Mesodermal cell (in vitro differentiated cells): ENCODE results near the gene TRAK1.

Experiments used
- H3K27ac ChIP-seq: 2 replicates; pipeline ENCODE4 v1.7.0; 2013; ENCODE audit warnings: mild to moderate bottlenecking, low read depth, low read length, moderate library complexity; ENCODE audit not compliant: severe bottlenecking
- H3K36me3 ChIP-seq: 2 replicates; pipeline ENCODE4 v1.7.1; 2013; ENCODE audit warnings: mild to moderate bottlenecking, low read length, moderate library complexity; ENCODE audit not compliant: control insufficient read depth, insufficient read depth
- H3K4me1 ChIP-seq: one replicate; pipeline ENCODE4 v1.7.1; 2013; ENCODE audit warnings: mild to moderate bottlenecking, low read length; ENCODE audit not compliant: insufficient read depth, control insufficient read depth, poor library complexity, severe bottlenecking
- H3K4me3 ChIP-seq: 2 replicates; pipeline ENCODE4 v1.7.0; 2013; ENCODE audit warnings: low read length, control low read depth, mild to moderate bottlenecking; ENCODE audit not compliant: insufficient read depth, poor library complexity, severe bottlenecking; ENCODE audit errors: extremely low read depth
- H3K9me3 ChIP-seq: 2 replicates; pipeline ENCODE4 v1.7.1; 2013; ENCODE audit warnings: mild to moderate bottlenecking, low read length, moderate library complexity; ENCODE audit not compliant: control insufficient read depth
- WGBS, 2 experiments: methylation state at CpG; one replicate each; pipeline ENCODE4 v1.1.5; 2013; ENCODE audit warnings: missing lambda C conversion rate in 2 of 2; ENCODE audit not compliant: insufficient coverage in 2 of 2; 5-methylcytosine and 5-hydroxymethylcytosine counted together

The TRAK1 gene

DNA sequence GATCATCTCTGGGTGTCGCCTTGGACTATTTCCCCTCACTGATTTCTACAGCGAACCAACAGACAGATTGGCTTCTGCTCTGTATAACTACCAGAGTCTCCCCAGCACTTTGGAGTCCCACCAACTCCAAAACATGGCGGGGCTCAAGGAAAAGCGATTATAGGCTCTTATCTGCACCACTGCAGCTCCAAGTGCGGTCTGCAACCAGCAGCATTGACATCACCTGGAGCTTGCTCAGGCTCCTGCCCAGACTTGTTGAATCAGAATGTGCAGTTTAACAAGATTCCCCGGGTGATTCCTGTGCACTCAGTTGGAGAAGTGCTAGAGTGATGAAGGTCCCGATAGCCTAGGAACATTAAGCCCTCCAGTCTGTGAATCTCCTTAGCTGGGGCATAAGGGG is 165.8 kb downstream of the TRAK1 start:
- Histone ChIP-seq H3K36me3 (no peaks in the 10 kb centered on the region), H3K9me3 (no peaks in the 10 kb centered on the region), H3K4me3 (no peak overlapping the region), H3K27ac (no peak overlapping the region), H3K4me1 (peaks cover 6% of the 10 kb centered on the region)
- WGBS, 2 experiments, result 77 to 82% methylated on average over 5 to 6 of the region's 7 CpGs

DNA sequence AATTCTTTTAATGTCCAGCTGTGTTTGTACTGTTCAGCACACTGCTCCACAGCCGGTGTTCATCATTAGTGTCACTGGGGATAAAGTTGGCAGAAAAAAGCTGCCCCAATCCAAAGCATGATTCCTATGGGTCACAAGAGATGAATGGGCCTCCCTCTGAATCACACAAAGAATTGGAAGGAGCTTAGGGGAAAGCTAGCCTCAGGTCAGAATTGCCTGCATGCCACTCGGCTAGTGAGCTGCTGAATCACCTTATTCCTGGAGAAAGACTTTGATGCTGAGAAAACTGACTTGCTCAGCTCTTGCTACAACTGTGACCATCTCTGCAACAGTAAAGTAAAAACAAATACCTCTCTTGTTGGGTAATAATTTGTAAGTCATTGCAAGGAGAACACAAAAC is 171.4 kb downstream of the TRAK1 start:
- Histone ChIP-seq H3K9me3 (no peaks in the 10 kb centered on the region), H3K27ac (no peak overlapping the region), H3K4me3 (no peak overlapping the region), H3K36me3 (no peaks in the 10 kb centered on the region), H3K4me1 (no peaks in the 10 kb centered on the region)
- 28 to 42% methylated on average over 2 of the region's 2 CpGs for WGBS, 2 experiments

- Histone ChIP-seq H3K4me3 (no peak overlapping the region), H3K36me3 (no peaks in the 10 kb centered on the region), H3K4me1 (no peaks in the 10 kb centered on the region), H3K27ac (no peak overlapping the region), H3K9me3 (no peaks in the 10 kb centered on the region)
- 17 to 20% methylated on average over 31 to 41 of the region's 56 CpGs for WGBS, 2 experiments
Observed at GRCh38 chr3:42263354-42264346, 172.5 kb downstream of the TRAK1 start.

DNA sequence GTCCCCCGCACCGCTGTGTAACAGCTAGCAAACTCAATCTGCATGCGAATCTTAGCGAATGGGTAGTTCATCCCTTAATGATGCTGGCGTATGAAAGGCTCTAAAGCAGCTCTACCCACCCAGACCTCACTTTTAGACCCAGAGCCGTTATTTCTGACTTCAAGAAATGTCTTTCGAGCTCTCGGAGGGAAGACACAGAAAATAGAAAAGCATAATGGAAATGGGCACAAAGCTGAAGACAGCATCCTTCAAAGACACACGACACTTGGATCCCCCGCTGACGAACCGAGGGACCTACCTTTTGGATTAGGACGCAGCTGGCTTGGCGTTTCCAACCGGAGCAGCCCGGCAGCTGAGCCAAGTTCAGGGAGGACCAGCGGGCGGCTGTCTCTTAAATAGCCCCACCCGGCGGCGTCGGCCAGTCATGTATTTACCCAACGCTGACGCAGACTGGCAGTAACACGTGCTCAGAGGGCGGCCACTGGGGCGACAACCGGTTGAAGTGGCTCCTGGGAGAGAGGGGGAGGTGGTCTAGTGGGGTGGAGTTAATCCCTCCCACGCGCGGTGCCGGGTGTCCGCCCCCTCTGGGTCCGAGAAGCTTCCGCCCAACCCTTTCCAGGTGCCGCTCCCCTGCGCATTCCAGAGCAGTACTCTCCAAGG is 173.4 kb downstream of the TRAK1 start:
- WGBS, 2 experiments, result 53 to 71% methylated on average over 30 of the region's 37 CpGs

DNA sequence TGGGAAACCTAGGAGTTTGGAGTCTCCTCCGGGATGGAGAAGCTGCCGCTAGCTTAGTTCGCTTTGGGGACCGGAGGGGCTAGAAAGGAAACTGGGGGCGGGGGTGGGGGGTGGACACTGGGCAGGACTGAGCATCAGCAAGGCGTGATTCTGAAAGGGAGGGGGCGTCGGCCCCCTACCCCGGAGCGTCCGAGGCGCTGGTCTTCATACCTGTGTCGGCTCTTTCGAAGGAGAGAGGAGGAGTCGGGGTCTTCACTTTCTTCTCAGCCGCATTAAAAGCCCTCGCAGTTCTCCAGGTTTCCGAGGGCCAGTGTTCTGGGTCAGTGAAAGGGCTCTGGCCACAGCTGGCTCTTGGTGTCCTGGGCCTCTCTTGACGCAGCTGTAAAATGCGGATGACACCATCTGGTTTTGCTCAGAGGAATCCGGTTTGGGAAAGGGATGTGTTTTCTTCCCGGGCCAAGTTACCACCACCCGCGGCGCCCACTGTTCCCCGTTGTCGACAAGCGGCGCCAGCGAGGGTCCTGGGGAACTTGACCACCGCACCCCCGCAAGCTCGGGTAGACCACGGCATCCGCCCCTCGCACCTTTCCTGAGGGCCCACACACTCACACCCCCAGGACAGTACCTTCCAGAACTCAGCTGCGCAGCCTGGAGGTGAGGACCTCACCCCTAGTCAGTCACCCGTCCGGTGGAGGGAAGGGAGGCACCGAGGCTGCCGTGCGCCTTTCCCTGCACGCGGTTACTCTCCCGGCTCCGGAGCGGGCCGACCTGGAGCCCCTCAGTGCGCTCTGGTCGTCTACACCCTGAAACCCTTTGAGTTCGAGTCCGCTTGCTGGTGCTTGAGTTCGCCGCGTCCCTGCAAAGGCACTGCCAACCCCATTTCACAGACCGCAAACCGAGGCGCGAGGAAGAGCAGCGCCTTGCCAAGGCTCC is 174.2 kb downstream of the TRAK1 start:
- WGBS, 2 experiments, result 82 to 85% methylated on average over 45 to 53 of the region's 60 CpGs
- Histone ChIP-seq H3K27ac (no peak overlapping the region), H3K36me3 (no peaks in the 10 kb centered on the region), H3K9me3 (no peaks in the 10 kb centered on the region), H3K4me1 (no peaks in the 10 kb centered on the region), H3K4me3 (no peak overlapping the region)

More for the DNA sequence above, 173.4 kb downstream of the TRAK1 start:
- no peak overlapping the region for H3K27ac ChIP-seq
- H3K4me3 ChIP-seq, result no peak overlapping the region
- H3K9me3 ChIP-seq, result no peaks in the 10 kb centered on the region
- H3K4me1 ChIP-seq, result no peaks in the 10 kb centered on the region
- H3K36me3 ChIP-seq, result no peaks in the 10 kb centered on the region

GRCh38 chr3:42266085-42266484 is 174.9 kb downstream of the TRAK1 start, which contains the start of gene CCK:
Gene CCK, minus strand, starts transcription at chr3:42266185. Its CDS starts 2,555 bp downstream, at chr3:42263630.
- Histone ChIP-seq H3K4me1 (no peaks in the 10 kb centered on the region), H3K36me3 (no peaks in the 10 kb centered on the region), H3K9me3 (no peaks in the 10 kb centered on the region), H3K27ac (no peak within 1 kb of the TSS), H3K4me3 (no peak within 1 kb of the TSS)
- 85 to 86% methylated on average over 5 to 12 of the region's 16 CpGs for WGBS, 2 experiments

DNA sequence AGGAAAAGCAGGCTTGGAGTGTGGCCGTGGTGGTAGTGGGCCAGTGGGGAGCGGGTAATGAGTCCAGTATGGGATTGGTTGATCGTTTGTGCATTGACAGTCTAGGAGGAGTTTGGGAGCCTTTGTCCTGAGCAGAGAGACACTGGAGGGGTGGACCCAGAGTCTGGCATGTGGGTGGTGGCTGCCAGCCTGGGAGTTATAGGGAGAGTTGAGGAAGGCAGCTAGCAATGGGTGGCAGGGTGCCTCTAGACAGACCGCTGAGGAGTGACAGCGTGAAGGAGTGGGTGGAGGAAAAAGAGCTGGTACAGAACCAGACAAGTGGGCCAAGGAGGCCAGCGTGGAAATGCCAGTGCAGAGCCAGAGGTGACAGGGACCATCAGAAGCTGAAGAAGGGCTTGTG is 176.7 kb downstream of the TRAK1 start:
- no peaks in the 10 kb centered on the region for H3K9me3 ChIP-seq
- H3K27ac ChIP-seq, result no peak overlapping the region
- H3K4me3 ChIP-seq, result no peak overlapping the region
- no peaks in the 10 kb centered on the region for H3K36me3 ChIP-seq
- 83 to 86% methylated on average over 6 of the region's 6 CpGs for WGBS, 2 experiments
- no peaks in the 10 kb centered on the region for H3K4me1 ChIP-seq

GRCh38 chr3:42269647-42270046 is 178.5 kb downstream of the TRAK1 start:
- no peak overlapping the region for H3K4me3 ChIP-seq
- H3K9me3 ChIP-seq, result no peaks in the 10 kb centered on the region
- no peaks in the 10 kb centered on the region for H3K4me1 ChIP-seq
- 91 to 96% methylated on average over 4 of the region's 7 CpGs for WGBS, 2 experiments
- H3K36me3 ChIP-seq, result no peaks in the 10 kb centered on the region
- H3K27ac ChIP-seq, result no peak overlapping the region

GRCh38 chr3:42270561-42270960 is 179.4 kb downstream of the TRAK1 start:
- WGBS, 2 experiments, result 100% methylated on average over 1 of the region's 1 CpG; no CpG with 5 or more reads in 1 of the 2 experiments
- H3K36me3 ChIP-seq, result no peaks in the 10 kb centered on the region

DNA sequence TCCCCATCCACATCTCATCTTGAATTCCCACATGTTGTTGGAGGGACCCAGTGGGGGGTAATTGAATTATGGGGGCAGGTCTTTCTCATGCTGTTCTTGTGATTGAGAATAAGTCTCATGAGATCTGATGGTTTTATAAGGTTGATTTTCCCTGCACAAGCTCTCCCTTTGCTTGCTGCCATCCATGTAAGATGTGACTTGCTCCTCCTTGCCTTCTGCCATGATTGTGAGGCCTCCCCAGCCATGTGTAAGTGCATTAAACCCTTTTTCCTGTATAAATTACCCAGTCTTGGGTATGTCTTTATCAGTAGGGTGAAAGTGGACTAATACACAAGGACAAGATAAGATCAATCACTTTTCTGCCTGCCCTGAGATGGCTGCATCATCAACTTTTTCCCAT is 180.6 kb downstream of the TRAK1 start:
- Histone ChIP-seq H3K9me3 (no peaks in the 10 kb centered on the region), H3K4me1 (no peaks in the 10 kb centered on the region), H3K4me3 (no peak overlapping the region), H3K27ac (no peak overlapping the region), H3K36me3 (no peaks in the 10 kb centered on the region)

More at GRCh38 chr3:42270561-42270960, 179.4 kb downstream of the TRAK1 start:
- no peak overlapping the region for H3K4me3 ChIP-seq
- no peaks in the 10 kb centered on the region for H3K9me3 ChIP-seq
- H3K27ac ChIP-seq, result no peak overlapping the region
- no peaks in the 10 kb centered on the region for H3K4me1 ChIP-seq
